ENCODE results near the gene RASGRF2. TPM values are rescaled to one million over a fixed set of nuclear protein-coding genes. Genes with fewer than 3 reads are reported as not detected.

The RASGRF2 gene
- total and polyA plus RNA-seq, 2 of the 8 experiments (the other 6 are each of a cell fraction or from before 2014, with no cell fraction given): 2.6 to 29.5 TPM

GRCh38 chr5:80928073-80928472, 32.1 kb upstream of the RASGRF2 start:
- Histone ChIP-seq H3K4me2 (ENCODE audit: insufficient read depth in 1 of 2, low read depth in 2 of 2, low read length in 2 of 2) (no peak overlapping the region), H3K9ac (replicated peaks in 1 of 4; ENCODE audit: extremely low read depth in 1 of 4, low read depth in 3 of 4, low read length in 3 of 4) (no peak overlapping the region), H2BK120ac (replicated peaks; ENCODE audit: low read depth, low read length) (no peak overlapping the region), H4K5ac (ENCODE audit: insufficient read length, low read depth, low read length) (no peak overlapping the region), H3K9me3 (ENCODE audit: insufficient read depth in 2 of 2, low read depth in 1 of 2, low read length in 1 of 2) (no peaks in the 10 kb centered on the region), H3K27ac (ENCODE audit: low read depth, low read length) (no peak overlapping the region), H3K79me2 (ENCODE audit: control insufficient read depth in 1 of 2, insufficient read depth in 2 of 2, low read length in 2 of 2) (no peaks in the 10 kb centered on the region), H2BK15ac (ENCODE audit: low read length) (no peak overlapping the region), H3K79me1 (ENCODE audit: low read depth, low read length) (no peaks in the 10 kb centered on the region), H2BK12ac (ENCODE audit: low read depth, low read length) (no peak overlapping the region), H2BK20ac (ENCODE audit: low read length) (no peak overlapping the region), H2AFZ (ENCODE audit: low read length) (no peak overlapping the region), H3K18ac (ENCODE audit: extremely low read depth, low read length) (no peak overlapping the region), H4K8ac (ENCODE audit: extremely low read depth, insufficient read depth, low read length) (no peak overlapping the region), H3K4me3 (ENCODE audit: extremely low read depth in 1 of 4, insufficient read depth in 2 of 4, low read depth in 3 of 4, low read length in 4 of 4) (no peak overlapping the region), H3K4me1 (replicated peaks in 1 of 4; ENCODE audit: control insufficient read depth in 3 of 4, insufficient read depth in 4 of 4, low read length in 3 of 4) (no peaks in the 10 kb centered on the region), H3K4ac (replicated peaks; ENCODE audit: insufficient read length, low read depth, low read length) (no peak overlapping the region), H2BK5ac (ENCODE audit: low read depth, low read length) (no peak overlapping the region), H2AK5ac (ENCODE audit: low read depth, low read length) (no peak overlapping the region; the same call in 1 of the 2 replicates), H3K36me3 (ENCODE audit: control insufficient read depth in 2 of 4, insufficient read depth in 4 of 4, low read length in 3 of 4) (no peaks in the 10 kb centered on the region), H3K27me3 (replicated peaks in 1 of 4; ENCODE audit: control insufficient read depth in 3 of 4, extremely low read depth in 1 of 4, insufficient read depth in 3 of 4, low read length in 3 of 4) (no peaks in the 10 kb centered on the region), H4K20me1 (replicated peaks in 1 of 2; ENCODE audit: control insufficient read depth in 1 of 2, insufficient read depth in 2 of 2, low read length in 2 of 2) (no peaks in the 10 kb centered on the region), H3K23ac (ENCODE audit: insufficient read length) (no peak overlapping the region), H3K14ac (ENCODE audit: insufficient read length) (no peak overlapping the region), H4K91ac (replicated peaks; ENCODE audit: insufficient read length, low read length) (no peak overlapping the region), H3K23me2 (ENCODE audit: low read depth, low read length) (no peaks in the 10 kb centered on the region), H3K56ac (replicated peaks; ENCODE audit: insufficient read length, low read depth, low read length) (no peak overlapping the region)
- CTCF ChIA-PET (ENCODE audit: partially characterized antibody): interaction anchor here (0.8 to 2.2 kb wide), 4 partner anchors 8 to 180 kb away, joined by 3 to 7 read pairs (median 4); no protein-coding TSS in a partner anchor
- FAIRE-seq (no peak), DNase-seq (ENCODE audit: low read depth in 1 of 2, low spot score in 2 of 2) (no peak)
- POLR2A ChIA-PET (ENCODE audit: partially characterized antibody): no interaction called here
- WGBS, 2 experiments (ENCODE audit: extremely low coverage in 1 of 2, insufficient coverage in 1 of 2, insufficient read length in 1 of 2, insufficient replicate concordance in 2 of 2, low coverage in 1 of 2, low lambda C conversion rate in 2 of 2, missing lambda C conversion rate in 1 of 2): 91% methylated on average over 2 of the region's 2 CpGs; no CpG with 5 or more reads in 1 of the 2 experiments
- TF ChIP-seq TAF1 (IDR thresholded peaks at IDR 0.05; ENCODE audit: low read depth, low read length): no peak
- no peak for TF ChIP-seq SAP30 (IDR thresholded peaks at IDR 0.05; ENCODE audit: insufficient read depth, insufficient replicate concordance, low read length)
- TF ChIP-seq EZH2 (IDR thresholded peaks at IDR 0.05; ENCODE audit: low read depth, low read length, severe bottlenecking): no peak

All from H1 (cell line).